ENCODE results near the gene SORCS2. TPM values are rescaled to one million over a fixed set of nuclear protein-coding genes. Genes with fewer than 3 reads are reported as not detected.

Gene SORCS2
- total RNA-seq, 2 experiments from 2014 or later, result 0.03 TPM; not detected in 1

DNA sequence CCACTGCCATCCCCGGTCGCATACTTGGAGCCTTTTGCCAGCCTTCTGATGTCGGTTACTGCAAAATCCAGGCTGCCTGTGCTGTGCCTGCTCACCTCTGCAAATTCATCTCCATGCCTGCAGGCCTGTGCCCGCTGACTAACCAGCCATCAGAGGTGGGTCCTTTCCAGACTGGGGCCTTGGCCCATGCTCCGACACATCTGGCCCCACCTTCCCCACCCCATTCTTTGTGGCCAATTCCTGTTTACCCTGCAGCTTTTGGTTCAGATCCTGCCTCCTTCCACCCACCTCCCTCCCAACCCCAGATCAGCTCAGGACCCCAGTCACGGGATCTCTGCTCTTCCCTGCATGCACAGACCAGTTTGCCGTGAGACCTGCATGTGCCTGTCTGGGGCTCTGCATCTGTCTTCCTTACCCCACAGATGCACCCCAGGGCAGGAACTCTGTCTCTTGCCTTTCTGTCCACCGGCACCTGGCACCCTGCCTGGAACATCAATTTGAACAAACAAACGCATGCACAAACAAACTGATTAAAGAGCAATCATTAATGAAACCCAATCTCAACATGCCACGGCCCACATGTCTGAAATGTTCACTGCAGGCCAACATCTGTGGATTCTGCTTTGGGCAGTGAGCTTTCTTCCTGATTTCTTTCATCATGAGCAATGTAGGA is 355.2 kb downstream of the SORCS2 start:
- no peak overlapping the region for H3K27ac ChIP-seq (ENCODE audit: low read depth, low read length, poor library complexity, severe bottlenecking)
- H2AFZ ChIP-seq (ENCODE audit: low read length), result no peak overlapping the region
- no peak overlapping the region for H3K4me2 ChIP-seq (ENCODE audit: low read length)
- H3K36me3 ChIP-seq (ENCODE audit: insufficient read depth, low read length), result no peaks in the 10 kb centered on the region
- no peaks in the 10 kb centered on the region for H3K4me1 ChIP-seq (ENCODE audit: insufficient read depth, low read length, poor library complexity, severe bottlenecking)
- H3K4me3 ChIP-seq (ENCODE audit: low read depth, low read length, poor library complexity, severe bottlenecking), result no peak overlapping the region
- H3K9me2 ChIP-seq (ENCODE audit: insufficient read depth, low read length), result no peaks in the 10 kb centered on the region
- intact Hi-C loops (cut with micrococcal nuclease; ENCODE audit: unreplicated experiment), result no loop called here
- POLR2A ChIA-PET, result interaction anchor here (0.6 kb wide), 1 partner anchor 249 kb away, joined by 4 read pairs; no protein-coding TSS in a partner anchor
- BruUV-seq (replicated peaks), result no TSS peak
- peaks cover 5% of the 10 kb centered on the region; the same call in 1 of the 2 replicates for H3K9me3 ChIP-seq (ENCODE audit: low read length)
- DNase-seq (ENCODE audit: low spot score), result no peak
- no peaks in the 10 kb centered on the region for H4K20me1 ChIP-seq (ENCODE audit: insufficient read depth, low read length)
- TF ChIP-seq, protein P1, sequence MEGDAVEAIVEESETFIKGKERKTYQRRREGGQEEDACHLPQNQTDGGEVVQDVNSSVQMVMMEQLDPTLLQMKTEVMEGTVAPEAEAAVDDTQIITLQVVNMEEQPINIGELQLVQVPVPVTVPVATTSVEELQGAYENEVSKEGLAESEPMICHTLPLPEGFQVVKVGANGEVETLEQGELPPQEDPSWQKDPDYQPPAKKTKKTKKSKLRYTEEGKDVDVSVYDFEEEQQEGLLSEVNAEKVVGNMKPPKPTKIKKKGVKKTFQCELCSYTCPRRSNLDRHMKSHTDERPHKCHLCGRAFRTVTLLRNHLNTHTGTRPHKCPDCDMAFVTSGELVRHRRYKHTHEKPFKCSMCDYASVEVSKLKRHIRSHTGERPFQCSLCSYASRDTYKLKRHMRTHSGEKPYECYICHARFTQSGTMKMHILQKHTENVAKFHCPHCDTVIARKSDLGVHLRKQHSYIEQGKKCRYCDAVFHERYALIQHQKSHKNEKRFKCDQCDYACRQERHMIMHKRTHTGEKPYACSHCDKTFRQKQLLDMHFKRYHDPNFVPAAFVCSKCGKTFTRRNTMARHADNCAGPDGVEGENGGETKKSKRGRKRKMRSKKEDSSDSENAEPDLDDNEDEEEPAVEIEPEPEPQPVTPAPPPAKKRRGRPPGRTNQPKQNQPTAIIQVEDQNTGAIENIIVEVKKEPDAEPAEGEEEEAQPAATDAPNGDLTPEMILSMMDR (conservative IDR thresholded peaks at IDR 0.05; ENCODE audit: low read length), result no peak
- TF ChIP-seq EZH2phosphoT487 (IDR thresholded peaks at IDR 0.05; ENCODE audit: borderline replicate concordance, low read depth, low read length), result no peak
- CTCF ChIA-PET (ENCODE audit: unreplicated experiment), result no interaction called here
- no peaks in the 10 kb centered on the region for H3K79me2 ChIP-seq (ENCODE audit: insufficient read depth, low read depth, low read length)

GRCh38 chr4:7549866-7550265 is 357.5 kb downstream of the SORCS2 start:
- BruUV-seq (replicated peaks), result no TSS peak
- ChIA-PET POLR2A (no interaction called here), CTCF (ENCODE audit: unreplicated experiment) (no interaction called here)
- no peaks in the 10 kb centered on the region for H4K20me1 ChIP-seq (ENCODE audit: insufficient read depth, low read length)
- no peak overlapping the region for H3K4me3 ChIP-seq (ENCODE audit: low read depth, low read length, poor library complexity, severe bottlenecking)
- no peak overlapping the region for H3K27ac ChIP-seq (ENCODE audit: low read depth, low read length, poor library complexity, severe bottlenecking)
- no peaks in the 10 kb centered on the region for H3K9me2 ChIP-seq (ENCODE audit: insufficient read depth, low read length)
- H3K4me1 ChIP-seq (ENCODE audit: insufficient read depth, low read length, poor library complexity, severe bottlenecking), result no peaks in the 10 kb centered on the region
- DNase-seq (ENCODE audit: low spot score), result no peak
- TF ChIP-seq, protein P1 (conservative IDR thresholded peaks at IDR 0.05; ENCODE audit: low read length), result no peak
- no peak for TF ChIP-seq EZH2phosphoT487 (IDR thresholded peaks at IDR 0.05; ENCODE audit: borderline replicate concordance, low read depth, low read length)
- intact Hi-C loops (cut with micrococcal nuclease; ENCODE audit: unreplicated experiment), result no loop called here
- peaks cover 15% of the 10 kb centered on the region; the same call in 1 of the 2 replicates for H3K9me3 ChIP-seq (ENCODE audit: low read length)
- no peaks in the 10 kb centered on the region for H3K36me3 ChIP-seq (ENCODE audit: insufficient read depth, low read length)
- no peaks in the 10 kb centered on the region for H3K79me2 ChIP-seq (ENCODE audit: insufficient read depth, low read depth, low read length)
- H2AFZ ChIP-seq (ENCODE audit: low read length), result no peak overlapping the region
- no peak overlapping the region for H3K4me2 ChIP-seq (ENCODE audit: low read length)

- Histone ChIP-seq H3K79me2 (ENCODE audit: insufficient read depth, low read depth, low read length) (no peaks in the 10 kb centered on the region), H3K4me2 (ENCODE audit: low read length) (no peak overlapping the region), H3K36me3 (ENCODE audit: insufficient read depth, low read length) (no peaks in the 10 kb centered on the region), H2AFZ (ENCODE audit: low read length) (no peak overlapping the region), H3K9me3 (ENCODE audit: low read length) (peaks cover 15% of the 10 kb centered on the region; the same call in 1 of the 2 replicates), H3K4me3 (ENCODE audit: low read depth, low read length, poor library complexity, severe bottlenecking) (no peak overlapping the region), H4K20me1 (ENCODE audit: insufficient read depth, low read length) (no peaks in the 10 kb centered on the region), H3K9me2 (ENCODE audit: insufficient read depth, low read length) (no peaks in the 10 kb centered on the region), H3K27ac (ENCODE audit: low read depth, low read length, poor library complexity, severe bottlenecking) (no peak overlapping the region), H3K4me1 (ENCODE audit: insufficient read depth, low read length, poor library complexity, severe bottlenecking) (no peaks in the 10 kb centered on the region)
- no peak for TF ChIP-seq EZH2phosphoT487 (IDR thresholded peaks at IDR 0.05; ENCODE audit: borderline replicate concordance, low read depth, low read length)
- TF ChIP-seq, protein P1 (conservative IDR thresholded peaks at IDR 0.05; ENCODE audit: low read length), result no peak
- ChIA-PET POLR2A (no interaction called here), CTCF (ENCODE audit: unreplicated experiment) (no interaction called here)
- BruUV-seq (replicated peaks), result no TSS peak
- DNase-seq (ENCODE audit: low spot score), result no peak
- intact Hi-C loops (cut with micrococcal nuclease; ENCODE audit: unreplicated experiment), result no loop called here
Observed at GRCh38 chr4:7552466-7552865, 360.1 kb downstream of the SORCS2 start.

Data from OCI-LY7 (cell line).